RCC 7860 (cell line): ENCODE data around the gene TRAPPC12.

ENCODE experiments used
- DNase-seq: peaks from one replicate; pipeline ENCODE4 v3.0.0-alpha.2; 2015; ENCODE audit warnings: low spot score
- FAIRE-seq: peaks from 2 replicates; lab custom pipeline; 2012; peaks lifted over from hg19 to GRCh38; lab: Jason Lieb, UNC

TRAPPC12 gene

DNA sequence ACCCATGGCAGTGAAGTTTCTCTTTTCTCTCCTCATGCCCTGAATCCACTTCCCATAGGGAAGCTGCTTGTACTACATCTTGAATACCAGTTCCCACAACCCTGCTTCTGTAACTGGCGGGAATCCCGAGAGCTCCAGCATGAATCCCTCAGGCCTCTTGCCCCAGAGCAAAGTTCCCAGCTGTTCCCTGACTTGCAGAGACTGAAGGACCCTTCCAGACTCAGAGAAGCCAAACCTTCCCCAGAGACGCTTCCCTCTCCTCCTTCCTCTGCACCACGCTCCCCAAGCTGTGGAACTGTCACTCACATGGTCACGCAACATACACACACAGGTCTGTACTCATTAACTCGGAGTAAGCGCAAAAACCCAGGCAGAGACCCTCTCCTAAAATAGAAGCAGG lies 26.4 kb downstream of the TRAPPC12 start:
- FAIRE-seq: no peak
- no peak for DNase-seq

DNA sequence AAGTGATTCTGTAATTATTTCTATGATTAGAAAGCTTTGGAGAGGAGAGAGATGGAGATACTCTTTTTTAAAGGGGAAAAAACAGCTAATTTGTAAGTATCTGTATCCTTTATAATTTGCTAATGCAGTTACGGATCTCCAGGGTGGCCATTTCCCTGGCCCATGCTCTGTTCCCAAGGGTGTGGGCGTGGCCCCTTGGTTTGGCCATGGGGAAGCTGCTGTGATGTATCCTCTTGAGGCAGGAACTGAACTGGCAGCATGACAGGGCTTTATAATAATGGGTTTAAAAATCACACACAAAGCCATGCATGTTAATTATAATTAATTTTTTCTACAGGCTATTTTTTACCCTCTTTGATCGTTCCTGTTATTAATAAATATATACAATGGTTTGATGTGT lies 27.0 kb downstream of the TRAPPC12 start:
- no peak for FAIRE-seq

DNA sequence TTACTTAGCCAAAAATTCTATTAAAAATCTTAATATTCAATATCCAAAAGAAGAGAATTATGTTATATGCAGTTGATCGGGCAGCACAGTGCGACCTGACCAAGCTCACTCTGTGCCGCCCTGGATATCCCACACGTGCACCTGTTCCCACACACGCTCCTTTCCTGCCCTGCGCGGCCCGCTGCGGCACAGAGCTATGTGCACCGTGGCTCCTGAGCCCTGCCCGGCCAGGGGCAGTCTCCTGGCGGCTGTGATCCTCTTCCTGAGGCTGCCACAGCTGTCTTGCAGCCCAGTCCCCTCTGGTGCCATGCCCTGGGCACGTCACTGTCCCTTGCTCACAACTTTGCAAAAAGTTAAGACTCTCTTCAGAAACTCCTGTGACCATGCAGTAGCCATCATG lies 29.3 kb downstream of the TRAPPC12 start:
- FAIRE-seq: no peak
- DNase-seq: no peak

More for the DNA sequence above, 27.0 kb downstream of the TRAPPC12 start:
- no peak for DNase-seq

DNA sequence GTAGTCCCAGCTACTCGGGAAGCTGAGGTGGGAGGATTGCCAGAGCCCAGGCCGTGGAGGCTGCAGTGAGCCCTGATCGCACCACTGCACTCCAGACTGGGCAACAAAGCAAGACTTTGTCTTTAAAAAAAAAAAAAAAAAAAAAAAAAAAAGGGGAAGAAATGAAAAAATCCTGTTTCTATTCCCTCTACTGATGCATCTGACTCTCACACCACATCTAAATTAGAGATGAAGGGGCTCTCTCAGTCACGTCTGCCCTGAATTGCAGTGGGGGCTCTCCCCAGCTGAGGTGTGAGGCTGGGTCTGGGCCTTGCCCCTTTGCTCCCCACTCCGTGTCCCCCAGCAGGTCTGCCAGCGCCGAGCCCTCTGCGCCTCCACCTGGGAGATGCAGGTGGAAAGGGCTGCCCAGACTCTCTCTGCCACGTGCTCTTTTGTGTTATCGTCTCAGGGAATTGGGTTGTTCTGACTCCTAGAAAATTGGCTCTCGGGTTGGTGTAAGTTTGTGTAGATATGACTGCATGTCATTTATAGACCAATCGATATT lies 30.2 kb downstream of the TRAPPC12 start:
- FAIRE-seq: no peak
- no peak for DNase-seq

DNA sequence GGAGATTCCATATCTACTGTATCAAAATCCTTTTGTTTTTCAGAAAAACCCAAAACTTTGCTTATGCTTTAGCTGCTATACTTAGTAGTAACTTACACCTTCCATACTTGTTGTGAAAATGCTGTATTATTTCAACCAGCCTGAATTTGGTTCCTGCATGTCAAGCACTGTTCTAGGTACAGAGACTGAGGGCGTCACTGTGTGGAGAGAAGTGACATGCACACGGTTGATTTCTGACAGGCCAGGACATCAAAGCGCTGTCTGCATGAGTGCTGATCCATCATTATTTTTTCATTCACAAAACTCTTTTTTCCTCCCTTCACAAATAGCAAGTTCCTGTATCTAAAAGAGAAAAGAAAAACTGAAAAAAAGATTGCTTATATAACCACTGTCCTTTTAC lies 31.6 kb downstream of the TRAPPC12 start:
- no peak for FAIRE-seq

DNA sequence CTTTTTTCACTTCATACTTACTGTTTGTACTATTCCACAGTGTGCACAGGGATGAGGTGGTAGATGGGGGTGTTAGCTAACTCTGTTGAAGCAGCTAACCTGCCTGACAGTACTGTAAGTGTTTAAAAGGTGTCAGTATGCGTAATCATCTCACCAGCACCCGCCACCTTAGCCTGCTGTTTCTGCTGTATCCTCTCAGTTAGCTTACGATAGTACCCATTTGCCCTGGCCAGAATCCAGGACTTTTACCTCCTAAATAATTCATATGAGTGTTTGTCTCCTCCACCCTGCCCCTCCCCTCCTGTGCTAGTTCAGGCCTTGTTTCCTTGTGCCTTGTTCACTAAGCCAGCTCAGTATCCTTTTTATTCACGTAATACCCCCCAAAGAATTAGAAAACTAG lies 34.2 kb downstream of the TRAPPC12 start:
- FAIRE-seq (no peak), DNase-seq (no peak)

More for the DNA sequence above, 31.6 kb downstream of the TRAPPC12 start:
- no peak for DNase-seq

DNA sequence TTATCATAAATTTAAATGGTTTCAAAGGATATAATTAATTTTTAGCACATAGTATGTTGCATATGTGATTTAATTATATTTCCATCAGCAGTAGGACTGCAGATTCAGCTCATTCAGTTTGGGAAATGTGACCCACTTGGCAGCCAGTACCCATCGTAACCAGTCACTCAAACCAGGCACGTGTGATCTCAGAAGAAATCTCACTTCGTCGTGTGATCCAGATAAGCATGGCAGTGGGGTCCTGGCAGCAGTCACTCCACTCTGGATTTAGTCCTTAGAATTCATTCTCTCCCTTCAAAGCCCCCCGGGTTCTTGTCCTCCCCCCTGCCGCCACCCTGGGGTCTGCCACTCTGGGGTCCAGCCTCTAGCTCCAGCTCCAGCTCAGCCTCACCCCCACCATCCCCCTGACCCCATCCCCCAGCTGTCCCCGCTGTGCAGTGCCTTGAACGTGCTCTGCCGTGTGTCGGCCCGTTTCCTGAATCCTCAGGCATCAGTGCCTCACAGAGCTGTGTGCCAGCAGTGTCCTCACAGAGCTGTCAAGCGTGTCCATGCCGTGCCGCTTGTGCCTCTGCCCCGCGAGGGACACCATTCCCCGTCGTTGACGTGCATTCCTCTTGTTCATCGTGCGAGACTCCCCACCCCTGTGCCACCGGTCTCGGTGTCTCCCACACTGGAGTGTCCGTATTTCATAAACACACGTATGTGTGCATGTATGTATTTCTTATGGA lies 34.8 kb downstream of the TRAPPC12 start:
- DNase-seq (no peak), FAIRE-seq (no peak)

DNA sequence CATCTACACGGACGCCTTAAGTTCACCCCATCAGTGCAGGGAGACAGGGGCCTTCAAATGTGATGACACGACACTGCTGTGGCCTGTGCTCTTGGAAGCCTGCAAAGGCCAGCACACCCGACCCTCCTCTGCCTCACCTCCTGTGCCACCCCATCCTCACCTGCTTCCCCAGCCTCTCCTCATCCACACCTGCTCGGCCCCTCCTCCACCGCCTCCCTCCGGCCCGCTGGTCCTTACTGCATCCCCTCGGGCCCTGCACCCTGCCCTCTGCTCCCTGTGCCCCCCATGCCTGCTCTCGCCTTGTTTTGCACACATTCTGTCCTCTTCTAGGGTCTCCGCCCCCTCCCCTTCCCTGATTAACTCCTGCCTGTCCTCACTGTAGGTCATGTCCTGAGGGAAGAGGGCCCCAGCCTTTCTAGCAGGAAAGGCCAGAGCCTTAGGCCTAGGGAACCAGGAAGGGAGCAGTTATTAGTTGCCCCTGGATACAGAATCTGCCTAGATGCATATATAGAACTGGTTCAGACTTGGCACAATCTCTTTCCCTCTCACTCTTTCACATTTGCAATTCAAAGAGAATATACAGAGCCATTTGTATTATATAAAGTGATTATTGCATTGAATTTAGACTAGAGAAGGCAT lies 39.4 kb downstream of the TRAPPC12 start:
- DNase-seq (no peak), FAIRE-seq (no peak)

DNA sequence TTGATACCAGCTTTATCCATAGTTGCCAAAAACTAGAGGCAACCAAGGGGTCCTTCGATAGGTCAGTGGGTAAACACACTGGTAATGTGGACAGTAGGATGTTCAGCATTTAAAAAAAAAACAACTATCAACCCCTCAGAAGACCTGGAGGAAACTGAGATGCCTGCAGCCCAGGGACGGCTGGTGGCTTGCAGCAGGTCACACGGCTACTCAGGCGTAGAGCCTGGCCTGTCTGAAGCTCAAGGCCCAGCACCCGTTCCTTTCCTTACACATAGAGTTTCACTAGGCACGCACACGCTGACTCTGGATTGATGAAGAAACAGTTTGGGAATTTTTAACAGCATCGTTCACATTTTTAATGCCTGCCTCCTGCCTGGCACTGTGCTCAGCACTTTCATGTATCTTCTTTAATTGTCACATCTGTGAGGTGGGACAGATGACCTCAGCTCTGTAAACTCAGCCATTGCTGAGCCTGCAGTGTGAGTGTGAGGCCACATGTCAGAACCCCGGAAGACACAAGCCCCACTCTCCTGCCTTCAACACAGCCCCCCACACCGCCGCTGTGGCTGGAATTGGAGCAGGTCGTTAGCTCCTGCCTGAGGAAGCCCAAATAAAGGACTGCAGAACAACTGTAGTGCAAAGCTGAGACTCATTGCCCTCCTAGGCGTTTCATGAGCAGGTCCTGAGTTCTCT lies 40.7 kb downstream of the TRAPPC12 start:
- no peak for FAIRE-seq

DNA sequence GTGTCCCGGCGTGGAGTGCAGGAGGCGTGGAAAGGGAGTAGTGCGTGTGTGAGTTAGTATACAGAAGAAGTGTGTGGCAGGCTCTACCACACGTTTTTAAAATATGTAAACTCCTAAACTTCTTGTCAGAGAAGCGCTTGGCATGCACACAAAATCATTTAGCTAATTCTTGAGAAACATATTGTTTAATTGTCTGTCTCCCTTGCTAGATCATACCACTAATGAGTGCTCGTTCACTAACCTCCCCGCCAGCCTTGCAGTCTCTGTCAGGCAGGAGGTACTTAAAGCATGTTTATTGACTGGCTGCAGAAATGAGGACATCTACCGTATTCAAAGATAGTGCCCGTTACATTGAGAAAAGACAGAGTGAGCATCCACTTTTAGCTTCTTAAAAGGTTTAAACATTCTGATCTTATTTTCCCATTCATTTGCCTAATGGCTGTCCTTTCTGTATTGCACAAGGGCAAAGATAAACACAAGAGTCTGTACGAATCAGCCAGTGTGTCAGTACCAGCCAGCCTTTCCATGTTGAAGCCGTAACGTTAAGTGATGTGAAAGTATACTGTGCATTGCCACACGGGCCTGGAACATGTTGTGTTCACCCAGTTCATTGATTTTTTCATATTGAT lies 41.4 kb downstream of the TRAPPC12 start:
- DNase-seq (no peak), FAIRE-seq (no peak)

More for the DNA sequence above, 40.7 kb downstream of the TRAPPC12 start:
- no peak for DNase-seq

DNA sequence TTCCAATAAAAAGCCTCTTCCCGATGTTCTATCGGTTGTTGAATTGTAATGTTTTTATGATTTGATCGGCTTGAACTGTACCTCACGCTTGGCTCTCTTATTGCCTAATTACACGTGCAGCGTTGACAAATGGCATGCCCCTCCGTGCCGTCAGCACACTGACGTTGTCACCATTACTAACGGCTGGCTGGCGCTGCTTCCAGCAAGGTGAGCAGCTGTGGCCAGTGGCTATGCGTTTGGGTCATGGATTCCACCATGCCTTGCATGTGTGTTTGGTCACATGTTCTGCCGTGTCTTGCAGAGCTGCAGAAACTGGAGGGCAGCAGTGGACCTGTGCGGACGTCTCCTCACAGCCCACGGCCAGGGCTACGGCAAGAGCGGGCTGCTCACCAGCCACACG lies 42.1 kb downstream of the TRAPPC12 start:
- DNase-seq (no peak), FAIRE-seq (no peak)

DNA sequence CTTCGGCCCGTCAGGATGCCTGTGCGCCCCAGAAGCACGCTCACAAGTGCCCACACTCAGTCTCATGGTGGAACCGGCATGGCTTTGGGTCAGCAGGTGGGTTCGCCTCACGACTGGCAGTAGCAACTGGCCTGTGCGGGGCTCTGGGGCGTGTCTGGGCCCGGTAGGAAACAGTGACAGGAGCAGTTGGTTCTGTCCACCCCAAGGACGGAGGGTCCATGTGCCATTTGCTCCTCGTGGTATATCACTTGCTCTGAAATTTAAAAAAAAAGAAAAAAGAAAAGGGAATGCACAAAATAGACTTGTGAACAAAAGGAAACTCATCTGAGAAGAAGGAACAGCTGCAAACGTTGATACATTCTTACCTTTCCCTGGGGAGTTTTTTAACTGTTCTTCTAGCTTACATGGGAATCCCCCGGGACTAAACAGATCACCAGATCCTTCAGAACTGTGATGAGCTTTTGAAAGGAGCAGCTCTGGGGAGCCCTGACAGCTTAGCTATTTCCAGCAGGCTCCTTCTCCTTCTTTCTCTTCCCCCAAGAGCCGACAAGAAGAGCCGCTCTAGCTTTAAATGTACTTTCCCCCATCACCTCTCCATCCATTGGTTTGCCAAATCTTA lies 42.8 kb downstream of the TRAPPC12 start:
- FAIRE-seq (no peak), DNase-seq (no peak)

DNA sequence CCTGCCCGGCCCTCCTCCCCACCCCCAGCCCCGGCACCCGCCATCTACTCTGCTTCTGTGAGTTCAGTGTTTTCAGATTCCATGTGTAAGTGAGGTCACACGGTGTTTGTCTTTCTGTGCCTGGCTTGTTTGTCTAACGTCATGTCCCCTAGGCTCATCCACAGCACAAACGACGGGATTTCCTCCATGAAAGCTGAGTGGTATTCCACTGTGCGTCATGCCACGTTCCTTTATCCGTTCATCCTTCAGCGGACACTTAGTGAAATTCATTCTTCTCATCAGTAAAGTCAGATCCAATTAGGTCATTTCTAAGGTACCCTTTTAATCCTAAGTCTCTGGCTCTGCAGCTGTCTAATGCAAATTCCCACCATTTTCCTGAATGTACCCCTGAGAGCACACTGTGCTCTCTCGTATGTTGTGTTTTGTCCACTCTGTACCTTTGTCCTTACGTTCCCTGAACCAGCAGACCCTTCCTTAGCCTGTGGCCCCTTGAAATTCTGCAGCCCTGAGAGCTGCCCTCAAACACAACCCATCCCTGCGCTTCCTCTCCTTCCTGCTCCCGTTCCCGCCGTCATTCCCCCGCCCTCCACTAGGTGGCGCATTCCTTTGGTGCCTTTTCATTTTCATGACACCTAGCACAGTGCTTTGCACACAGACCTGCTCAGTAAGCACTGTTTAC lies 44.1 kb downstream of the TRAPPC12 start:
- FAIRE-seq (no peak), DNase-seq (no peak)

DNA sequence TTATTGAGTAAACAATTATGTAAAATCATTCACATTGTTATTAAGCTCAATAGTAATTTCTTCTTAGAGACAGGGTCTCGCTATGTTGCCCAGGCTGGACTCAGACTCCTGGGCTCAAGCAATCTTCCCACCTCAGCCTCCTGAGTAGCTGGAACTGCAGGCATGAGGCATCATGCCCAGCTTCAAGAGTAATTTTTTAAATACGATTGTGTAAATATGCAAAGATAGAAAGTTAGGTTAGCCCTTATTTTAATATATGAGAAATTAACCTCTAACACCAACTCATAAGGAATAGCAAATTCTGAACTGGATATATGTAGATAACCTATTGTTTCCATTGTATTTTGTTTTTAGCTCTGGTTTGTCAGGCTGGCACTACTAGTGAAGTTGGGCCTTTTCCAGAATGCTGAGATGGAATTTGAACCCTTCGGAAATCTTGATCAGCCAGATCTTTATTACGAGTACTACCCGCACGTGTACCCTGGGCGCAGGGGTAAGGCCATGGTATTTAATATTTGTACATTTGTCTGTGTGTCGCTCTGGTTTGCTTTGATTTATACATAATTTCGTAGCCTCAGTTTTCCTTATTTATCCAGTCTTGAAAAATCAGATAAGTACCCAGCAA lies 44.8 kb downstream of the TRAPPC12 start:
- DNase-seq (no peak), FAIRE-seq (no peak)

DNA sequence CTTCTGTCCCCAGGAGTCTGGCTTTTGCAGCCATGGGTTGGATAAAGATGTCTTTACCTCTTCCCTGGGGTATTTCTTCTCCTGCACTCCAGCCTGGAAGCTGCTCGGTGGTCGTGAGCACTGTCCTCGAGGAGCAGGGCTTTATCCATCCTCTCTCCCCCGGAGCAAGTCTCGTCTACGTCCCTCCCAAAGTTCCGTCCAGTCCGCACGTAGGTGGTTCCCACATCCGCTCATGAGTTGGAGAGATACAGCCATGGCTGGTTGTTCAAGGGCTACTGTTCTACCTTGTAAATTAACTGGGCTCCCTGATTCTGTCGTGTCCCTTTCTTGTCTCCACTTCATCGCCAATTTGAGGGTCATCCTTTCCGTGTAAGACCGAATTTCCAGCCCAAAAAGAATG lies 47.1 kb downstream of the TRAPPC12 start:
- FAIRE-seq (no peak), DNase-seq (no peak)

DNA sequence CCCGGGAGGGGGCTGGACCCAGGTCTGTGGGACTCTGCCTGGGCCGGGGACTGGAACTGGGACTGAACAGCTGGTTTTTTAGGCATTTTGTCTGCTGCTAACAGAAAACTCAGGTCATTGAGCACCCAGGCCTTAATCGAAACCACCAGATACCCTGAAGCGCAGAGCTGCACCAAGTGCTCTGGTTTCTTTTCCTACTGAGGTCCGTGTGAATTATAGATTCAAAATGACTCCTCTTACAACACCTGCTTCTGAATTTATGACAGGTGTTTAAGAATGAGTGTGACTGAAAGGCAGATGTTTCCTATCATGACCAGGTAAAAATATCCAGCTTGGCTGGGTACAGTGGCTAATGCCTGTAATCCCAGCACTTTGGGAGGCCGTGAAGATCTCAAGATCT lies 47.8 kb downstream of the TRAPPC12 start:
- no peak for FAIRE-seq
- DNase-seq: no peak

DNA sequence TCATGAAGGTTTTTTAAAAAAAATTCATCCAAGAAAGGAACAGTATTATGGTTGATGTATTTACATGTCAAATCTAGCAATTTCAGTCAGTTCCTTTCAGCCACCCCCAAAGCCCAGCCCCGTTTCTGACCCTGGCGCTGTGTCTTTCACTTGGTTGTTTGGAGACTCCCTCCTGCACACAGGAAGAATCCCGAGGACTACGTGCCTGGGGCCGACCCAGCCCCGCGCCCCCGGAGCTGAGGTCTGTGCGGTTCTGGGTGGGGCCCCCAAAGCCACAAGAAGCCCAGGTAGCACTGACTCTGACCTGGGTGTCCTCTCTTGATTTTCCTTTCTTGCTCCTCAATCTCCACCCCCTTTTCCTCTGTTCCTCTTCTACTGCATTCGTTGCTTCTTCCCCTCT lies 49.1 kb downstream of the TRAPPC12 start:
- no peak for DNase-seq
- no peak for FAIRE-seq

DNA sequence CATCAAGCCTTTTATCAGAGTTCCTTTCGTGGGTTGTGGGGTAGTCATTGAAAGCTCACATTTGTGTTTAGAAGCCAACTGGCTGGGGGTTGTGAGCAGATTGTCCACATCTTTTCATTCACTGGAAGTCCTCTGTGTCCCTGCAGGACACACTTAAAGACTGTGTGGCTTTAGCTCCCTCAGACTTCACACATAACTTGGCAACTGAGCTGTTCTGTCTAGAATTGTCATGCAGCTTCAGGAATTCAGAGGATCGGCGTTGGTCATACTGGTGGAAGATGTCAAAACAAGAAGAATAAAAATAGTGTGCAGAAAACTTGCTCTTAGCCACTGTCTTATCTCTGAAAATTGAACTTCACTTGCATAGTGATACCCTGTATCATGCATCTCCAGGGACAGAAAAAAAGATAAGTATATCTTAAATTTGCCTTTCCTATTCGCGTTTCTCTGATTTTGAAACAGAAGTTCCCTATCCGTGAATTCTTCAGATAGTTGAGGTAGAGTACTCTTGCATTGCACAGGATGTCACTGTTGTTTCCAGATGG lies 49.6 kb downstream of the TRAPPC12 start:
- DNase-seq: no peak
- no peak for FAIRE-seq

DNA sequence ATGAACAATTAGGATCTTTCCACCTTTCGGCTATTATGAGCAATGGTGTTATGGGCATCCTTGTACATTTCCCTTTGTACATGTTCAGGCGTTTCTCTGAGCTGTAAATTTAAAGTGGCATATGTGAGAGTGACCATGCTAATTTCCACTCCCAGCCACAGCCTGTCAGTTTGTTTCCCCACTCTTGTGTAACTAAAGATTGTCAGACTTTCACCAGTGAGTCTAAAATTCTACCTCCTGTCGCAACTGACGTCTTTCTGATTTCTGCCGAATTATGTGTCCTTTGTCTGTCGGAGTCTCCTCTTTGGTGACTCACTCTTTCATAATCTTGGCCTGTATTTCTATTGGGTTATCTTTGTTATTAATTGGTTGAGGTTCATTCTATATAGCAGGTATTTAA lies 50.7 kb downstream of the TRAPPC12 start:
- FAIRE-seq (no peak), DNase-seq (no peak)
